Stimulated activated CD8-positive, alpha-beta memory T cell treated with anti-CD3 and anti-CD28 coated beads, Interleukin-15, amount 100 ng/mL, for 4 hours (primary cell): ENCODE data around the gene TP53AIP1.

Experiments
- DNase-seq, 2 donors: peaks; one replicate each; pipeline ENCODE4 v3.0.0-alpha.2; 2020; ENCODE audit warnings: low read depth in 2 of 2

TP53AIP1 gene

DNA sequence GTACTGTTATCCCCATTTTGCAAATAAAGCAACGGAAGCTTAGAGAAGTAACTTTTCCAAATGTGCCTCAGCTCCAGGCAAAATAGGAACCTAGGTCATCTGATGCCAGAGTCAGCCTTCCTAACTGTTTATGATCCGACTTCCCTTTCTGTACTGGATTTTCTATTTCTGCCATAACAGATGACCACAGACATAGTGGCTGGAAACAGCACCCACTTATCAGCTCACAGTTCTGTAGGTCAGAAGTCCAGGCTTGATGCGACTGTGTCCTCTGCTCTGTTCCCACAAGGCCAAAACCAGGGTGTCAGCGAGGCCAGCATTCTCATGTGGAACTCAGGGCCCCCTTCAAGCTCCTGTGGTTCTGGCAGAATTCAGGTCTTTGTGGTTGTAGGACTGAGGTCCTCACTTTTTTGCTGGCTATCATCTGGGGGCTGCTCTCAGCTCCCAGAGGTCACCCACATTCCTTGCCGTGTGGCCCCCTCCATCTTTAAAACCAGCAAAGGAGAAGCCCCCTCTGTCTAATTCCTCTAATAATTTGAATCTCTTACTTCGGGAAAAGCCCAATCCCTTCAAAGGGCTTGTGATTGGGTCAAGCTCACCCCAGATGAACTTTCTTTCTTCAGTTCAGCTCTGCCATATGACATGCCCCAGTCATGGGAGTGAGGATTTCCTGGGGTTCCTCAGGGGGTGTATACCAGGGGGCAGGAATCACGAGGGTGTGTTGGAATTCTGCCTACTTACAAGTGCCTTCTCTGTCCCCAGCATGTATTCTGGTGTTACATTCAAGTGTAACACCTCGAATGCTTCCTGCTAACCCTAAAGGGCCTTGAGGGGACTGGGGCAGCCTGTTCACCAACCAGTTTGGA, 36.3 kb downstream of the TP53AIP1 start:
- no peak for DNase-seq

DNA sequence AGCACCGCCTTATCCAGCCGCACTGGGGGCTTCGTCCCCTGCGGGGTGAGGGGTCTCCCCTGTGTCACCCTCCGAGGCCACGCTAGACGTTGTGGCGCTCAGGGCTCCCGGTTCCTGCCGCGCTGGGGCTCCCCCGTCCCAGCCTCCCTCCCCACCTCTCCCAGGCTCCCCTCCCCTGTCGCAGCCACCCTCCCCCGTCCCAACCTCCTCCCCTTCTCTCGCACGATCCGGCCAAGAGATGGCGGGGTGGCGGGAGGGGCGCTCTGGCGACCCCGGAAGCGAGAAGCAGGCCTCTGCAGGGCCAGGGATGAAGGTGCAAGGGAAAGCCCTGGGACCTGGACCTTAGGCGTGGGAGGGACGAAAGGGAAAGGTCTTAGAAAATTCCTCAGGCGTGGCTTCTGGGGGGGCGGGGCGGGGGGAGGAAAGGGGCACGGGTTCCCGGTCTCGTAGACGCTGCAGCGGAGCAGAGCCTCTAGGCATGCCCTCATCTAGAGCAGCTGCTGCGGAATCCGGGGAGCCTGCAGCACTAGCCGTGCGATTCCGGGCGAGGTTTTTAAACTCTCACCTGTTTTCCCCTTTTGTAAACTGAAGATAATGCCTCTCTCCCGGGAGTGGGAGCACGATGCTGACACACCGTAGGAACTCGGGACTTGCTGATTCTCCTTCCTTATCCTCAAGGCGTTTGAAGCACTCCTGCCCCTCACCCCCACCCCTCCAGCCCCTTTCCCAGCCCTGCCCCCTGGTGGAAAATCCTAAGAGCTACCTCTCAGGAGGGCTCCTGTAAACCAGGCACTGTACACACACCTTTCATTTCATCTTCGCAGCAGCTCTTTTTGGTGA, 37.1 kb downstream of the TP53AIP1 start:
- no peak for DNase-seq

DNA sequence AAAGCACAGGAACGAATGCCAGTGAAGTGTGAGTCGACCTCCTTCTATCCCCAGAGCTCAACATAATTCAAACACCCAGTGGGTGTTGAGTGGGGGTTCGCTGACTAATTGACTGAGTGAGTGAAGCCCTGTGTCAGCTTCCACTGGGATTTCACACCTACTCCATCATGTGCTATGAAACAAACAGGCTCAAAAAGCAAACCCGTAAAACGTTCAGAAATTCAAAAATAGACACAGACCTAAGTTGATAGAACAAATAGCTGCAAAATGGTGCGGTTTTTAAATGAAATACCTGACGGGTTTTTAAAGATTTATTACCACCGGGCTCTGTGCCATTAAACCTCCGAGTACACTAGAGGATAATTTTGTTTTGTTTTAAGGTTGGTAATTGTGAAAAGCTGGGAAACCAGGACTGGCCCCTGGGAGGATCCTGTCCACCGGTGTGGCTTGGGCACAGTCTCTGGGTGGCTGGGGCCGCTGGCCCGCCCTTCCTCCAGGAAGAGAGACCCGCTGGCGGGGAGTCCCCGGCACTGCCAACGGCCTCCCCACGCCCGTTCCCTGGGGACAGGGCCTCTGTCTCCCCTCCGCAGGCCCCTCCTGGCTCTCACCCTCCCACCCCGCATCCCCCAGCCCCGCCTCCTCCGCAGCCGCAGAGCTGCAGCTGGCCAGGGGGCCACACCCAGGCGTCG, 37.9 kb downstream of the TP53AIP1 start:
- DNase-seq: no peak

DNA sequence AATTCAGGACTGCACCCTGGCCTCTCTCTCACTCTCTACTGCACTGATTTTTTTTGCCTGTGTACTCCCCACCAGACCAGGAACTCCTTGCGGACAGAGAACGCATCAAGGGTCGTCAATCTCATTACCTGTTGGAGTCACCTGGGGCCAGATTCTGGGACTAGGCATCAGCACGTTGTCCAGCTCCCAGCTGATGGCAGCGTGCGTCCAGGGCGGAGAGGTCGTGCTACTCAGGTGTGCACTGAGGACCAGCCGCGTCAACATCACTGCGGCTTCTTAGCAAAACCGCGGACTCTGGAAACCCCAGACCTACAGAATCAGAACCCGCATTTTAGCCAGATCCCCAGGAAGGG, 38.4 kb downstream of the TP53AIP1 start:
- DNase-seq: no peak

DNA sequence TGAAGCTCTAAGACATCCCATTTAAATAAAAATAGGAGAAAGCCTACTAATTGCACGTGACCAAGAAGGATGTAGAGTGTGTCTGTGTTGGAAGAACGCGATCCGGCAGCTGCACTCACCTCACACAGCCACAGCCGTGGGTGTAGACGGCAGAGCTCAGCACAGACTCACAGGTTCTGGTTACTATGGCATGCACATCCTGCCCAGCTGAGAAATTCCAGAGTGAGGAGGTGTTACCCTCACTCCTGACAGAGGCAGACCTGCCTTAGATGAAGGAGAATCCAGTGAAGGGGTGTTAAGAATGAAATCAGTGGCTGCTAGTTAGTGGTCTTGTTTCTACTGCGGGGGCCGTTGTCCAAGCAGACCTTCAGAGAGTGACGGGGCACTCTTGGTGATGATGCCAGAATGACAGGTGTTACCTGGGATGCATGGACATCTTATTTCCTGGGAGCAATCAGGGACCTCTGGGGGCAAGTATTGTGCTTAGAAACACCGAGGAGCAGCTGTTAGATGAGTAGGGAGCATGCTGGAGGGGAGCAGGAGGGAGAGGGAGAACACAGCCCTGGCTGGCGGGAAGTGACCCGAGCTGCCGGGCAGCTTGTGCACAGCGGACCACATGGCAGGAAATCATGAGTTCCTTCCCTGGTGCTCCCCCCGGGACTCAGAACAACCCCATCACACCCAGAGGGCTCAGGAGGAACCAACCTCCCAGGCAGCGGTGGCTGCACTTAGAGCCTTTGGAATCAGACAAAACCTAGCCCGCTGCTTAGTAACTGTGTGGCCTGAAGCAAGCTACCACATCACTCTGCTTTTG, 39.2 kb downstream of the TP53AIP1 start:
- no peak for DNase-seq

DNA sequence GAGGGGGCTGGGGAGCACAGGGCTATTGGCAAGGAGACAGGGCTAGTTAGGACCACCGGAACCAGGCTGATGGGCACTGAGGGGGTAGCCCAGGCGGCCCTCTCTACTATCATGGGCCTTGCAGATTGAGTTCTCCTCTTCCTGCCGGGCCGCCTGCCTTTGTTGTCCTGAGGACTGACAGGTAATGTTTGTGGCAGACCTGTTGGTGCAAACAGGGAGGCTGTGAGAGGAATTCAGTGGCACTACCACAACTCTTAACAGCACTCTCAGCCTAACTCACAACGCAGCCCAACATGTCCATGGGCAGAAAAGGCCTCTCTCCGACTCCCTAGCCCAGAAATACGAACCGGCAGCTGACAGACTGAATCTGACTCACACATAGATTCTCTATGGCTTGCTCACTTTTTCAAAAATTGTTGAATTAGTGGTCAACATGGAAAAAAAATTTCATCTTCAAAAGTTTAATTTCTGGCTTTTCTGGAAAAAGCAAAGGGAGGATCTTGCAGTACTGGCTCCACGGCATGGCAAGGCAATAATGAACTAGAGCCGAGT, 40.1 kb downstream of the TP53AIP1 start:
- DNase-seq: no peak

DNA sequence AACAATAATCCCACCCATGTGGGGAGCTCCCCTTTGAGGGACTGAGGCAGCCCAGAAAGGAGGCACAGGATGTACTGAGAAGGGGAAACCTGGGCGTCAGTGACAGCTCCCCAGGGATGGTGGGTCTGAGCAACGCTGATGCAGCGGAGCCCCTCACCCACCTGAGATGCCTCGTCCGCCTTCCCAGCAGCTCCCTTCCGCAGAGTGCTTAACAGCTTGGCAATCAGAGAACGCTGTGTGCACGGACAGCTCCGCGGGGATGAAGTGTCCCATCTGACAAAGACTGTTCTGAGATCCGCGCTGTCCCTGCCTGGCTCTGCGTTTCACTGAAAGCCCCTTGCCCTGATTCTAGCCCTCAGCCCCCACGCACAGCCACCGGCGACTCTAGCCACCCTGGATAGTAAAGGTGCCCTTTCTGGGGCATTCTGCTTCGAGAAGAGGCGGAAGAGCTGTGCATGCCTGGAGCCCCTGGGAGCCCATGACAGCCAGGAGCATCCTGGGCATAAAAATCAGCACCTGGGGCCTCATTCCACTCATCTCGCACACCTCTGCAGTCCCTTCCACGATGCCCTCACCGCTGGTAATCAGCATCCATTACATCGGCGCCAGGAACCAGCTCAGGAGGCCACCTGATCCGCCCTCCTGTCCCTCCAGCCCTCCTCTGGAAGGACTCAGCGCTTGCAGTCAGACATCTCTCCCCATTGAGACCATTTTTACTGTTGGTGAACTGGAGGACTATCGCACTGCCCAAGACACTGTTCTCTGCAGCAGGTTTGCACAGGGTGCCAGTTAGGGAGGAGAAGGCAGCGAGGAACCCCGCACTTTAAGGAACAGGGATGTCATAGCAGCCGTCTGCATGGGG, 40.8 kb downstream of the TP53AIP1 start:
- DNase-seq: no peak

DNA sequence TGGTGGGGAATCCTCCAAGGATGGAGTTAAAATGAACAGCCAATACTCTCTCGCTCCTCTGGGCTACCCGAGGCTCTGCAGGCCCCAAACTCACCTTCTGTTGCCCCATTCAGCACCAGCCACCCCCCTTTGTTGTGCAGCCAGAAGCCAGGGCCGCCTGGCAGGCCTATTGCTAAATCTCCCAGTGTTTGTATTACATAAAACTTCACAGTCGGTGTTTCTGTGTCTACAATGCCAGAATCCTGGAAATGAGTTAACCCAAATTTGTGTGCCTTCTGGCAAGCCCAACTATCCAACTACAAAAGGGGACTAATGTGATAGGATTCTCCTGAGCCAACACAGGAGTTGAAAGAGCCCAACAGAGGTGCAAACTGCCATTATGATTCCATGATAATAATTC, 42.2 kb downstream of the TP53AIP1 start:
- DNase-seq: no peak

DNA sequence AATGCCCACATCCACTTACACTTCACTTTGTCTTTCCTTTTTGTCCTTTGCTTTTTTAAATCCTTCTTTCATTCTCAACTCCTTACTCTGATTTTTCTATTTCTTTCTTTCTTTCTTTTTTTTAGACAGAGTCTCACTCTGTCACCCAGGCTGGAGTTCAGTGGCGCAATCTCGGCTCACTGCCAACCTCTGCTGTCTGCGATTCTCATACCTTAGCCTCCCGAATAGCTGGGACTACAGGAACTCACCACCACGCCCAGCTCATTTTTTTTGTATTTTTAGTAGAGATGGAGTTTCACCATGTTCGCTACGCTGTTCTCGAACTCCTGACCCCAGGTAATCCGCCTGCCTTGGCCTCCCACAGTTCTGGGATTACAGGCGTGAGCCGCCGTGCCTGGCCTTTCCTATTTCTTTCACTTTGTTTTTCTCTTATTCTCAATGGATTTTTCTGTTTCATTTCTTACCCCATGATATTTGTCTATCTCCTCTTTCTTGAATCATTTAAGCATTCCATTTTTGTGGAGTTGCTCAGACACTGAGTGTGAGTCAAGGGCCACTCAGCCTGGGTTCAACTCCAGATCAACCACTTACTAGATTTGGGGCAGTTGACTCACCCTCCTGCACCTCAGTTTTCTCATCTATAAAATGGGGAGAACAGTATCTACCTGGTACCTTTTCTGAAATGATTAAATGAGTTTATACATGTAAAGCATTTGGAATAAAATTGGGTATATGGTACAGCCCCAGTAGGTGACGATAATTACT, 43.9 kb downstream of the TP53AIP1 start:
- DNase-seq: no peak

DNA sequence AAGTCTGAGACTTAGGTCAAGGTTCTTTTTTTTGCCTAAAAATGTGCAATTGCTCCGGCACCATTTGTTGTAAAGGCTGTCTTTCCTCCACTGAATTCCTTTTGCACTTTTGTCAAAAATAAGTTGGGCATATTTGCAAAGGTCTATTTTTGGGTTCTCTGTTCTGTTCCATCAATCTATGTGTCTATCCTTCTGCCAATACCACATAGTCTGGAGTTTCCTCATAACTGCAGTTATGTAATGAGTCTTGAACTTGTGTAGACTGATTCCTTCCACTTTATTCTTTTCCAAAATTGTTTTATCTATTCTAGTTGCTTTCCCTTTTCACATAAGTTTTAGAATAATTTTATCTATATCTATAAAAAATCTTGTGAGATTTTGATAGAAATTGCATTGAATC, 44.8 kb downstream of the TP53AIP1 start:
- no peak for DNase-seq

DNA sequence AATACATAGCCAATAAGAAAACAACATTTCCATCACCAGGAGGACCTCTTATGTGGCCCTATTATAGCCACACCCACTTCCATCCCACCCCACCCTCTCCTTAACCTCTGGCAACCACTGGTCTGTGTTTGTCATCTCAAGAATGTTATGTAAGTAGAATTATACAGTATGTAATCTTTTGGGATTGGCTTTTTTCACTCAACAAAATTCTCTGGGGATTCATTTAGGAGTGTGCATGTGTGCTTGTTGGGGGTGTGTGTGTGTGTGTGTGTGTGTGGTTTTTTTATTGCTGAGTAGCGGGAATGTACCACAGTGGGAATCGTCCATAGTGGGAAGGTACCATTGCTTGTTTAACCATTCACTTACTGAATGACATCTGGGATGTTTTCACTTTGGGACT, 46.3 kb downstream of the TP53AIP1 start:
- DNase-seq: no peak

DNA sequence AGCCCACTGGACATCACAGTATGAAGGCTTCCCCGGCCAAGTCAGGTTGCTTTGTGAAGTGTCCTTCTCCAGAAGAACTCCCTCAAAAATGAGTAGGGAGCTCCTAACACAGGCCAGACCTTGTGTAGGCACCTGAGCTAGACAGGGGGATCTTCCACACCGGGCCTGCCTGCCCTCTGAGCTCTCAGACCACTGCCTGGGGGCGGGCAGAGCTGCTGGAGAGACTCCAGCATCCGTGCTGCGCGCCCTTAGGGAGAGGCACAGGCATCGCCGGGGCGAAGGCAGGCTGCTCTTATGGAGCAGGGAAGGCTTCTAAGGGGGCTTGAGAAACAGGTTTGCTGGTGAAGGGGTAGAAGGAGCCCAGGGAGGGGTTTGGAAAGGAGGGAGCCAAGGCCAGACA, 47.1 kb downstream of the TP53AIP1 start:
- DNase-seq: no peak

DNA sequence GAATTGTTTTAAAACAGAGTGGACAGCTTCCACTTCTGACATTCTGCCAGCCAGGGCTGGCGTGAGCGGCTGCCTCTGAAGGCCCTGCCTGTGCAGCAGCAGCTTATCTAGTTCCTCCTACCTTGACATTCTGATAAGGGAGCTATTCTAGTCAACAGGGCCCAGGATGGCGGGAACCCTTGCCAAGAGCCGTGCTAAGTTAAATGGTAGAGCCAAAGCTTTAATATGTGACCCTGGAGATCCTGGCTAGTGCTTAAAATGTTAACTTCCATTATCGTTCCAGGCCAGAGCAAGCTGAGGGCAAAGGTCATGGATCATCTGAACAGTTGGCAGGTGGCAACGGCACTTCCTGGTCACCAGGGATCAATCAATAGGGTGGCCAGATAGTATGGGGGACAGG, 48.0 kb downstream of the TP53AIP1 start:
- no peak for DNase-seq

DNA sequence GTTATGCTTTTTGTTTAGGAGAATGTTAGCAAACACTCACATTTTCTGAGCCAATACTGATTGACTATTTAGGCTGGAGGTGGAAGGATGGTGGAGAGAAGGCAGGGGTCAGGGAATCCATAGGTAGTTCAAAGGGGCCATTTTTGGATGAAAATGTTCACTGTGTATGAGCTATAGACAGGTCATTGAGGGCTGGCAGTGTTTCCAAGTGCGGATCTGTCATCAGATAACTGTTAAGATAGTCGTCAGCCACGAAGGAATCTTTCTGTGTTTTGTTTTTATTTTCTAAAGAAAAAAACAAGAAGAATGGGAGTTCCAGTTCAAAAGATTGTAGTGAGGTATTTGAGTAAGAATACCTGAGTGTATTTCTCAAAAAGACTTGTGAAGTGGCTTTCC, 48.4 kb downstream of the TP53AIP1 start:
- DNase-seq: no peak

DNA sequence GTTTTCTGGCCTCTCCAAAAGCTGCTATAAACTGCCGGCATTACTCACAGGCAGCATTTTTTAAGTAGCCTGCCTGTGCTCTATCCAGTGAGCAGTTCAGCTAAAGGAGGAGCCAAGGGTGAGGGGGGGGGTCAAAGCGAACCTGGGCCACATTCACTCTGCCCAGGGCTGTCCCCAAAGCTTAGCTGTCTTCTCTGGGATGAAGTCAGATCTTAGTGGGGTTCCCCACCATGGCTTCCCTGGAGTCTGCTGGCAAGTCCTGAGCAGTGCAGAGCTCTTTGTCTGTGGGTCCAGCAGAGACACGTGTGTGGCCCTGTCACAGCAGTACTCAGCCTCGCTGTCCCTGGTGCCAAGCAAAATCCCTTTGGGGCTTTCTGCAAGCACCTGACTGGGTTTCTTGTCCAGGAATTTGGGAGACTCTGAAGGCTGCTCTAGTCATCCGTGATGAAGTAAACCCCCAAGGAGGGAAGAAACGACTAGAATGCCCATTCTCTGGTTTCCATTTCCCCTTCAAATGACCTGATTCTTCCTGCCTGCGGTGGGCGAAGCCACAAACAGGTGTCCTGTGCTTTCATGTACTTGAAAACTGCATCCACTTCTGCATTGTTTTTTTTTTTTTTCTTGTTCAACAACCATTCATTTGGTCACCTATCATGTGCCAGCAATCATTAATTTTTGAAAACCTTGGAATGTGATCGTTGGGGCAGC, 48.9 kb downstream of the TP53AIP1 start:
- DNase-seq: no peak

DNA sequence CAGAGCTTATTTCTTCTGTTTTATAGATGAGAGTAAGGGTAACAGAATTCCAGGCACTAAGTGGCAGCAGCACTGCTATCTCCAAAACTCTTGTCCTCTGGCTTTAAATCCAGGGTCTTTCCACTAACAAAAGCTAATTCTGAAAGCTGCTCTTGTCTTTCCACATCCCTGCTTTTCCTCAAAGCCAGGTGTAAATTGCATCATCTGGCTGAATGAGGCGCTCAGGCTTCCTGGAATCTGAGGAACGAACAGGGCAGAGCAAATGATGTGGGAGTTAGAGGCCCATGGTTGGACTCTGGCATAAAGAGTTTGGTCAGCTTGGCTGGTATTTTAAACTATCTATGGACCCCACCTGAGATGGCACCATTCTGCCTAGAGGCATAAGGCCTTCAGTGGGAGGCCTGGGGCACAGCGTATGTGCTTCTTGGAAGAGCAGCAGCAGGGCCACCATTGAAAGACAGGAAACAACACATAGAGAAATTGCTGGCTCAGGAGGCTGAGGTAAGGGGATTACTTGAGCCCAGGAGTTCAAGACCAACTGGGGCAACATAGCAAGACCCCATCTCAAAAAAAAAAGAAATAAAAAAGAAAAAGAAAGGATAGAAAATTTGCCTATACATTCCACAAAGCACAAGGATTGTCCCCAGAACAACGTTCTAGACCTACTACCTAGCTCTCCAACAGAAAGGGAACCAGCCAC, 49.7 kb downstream of the TP53AIP1 start:
- DNase-seq: no peak

DNA sequence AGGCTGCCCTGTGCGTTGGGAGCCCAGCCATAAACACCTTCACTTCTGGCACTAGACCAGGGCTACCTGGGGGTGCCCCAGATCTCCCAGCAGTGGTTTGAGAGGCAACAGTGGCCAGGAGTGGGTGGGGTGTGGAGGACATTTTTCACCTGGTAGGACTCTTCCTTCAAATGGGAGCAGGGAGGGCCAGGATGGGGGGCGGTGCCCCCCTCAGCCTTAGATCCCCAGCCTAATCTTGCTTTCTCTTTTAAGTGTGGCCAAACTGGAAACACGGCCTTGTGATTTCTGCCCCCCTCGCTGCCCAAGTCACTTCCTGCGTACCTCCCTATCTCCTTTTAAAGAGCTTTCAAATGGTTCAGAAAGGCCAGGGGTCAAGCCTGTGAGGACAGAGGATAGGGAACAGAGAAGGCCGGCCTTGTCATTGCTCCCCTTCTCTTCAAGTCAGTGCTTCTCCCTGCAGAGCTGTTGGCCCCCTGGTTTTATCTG, 50.7 kb downstream of the TP53AIP1 start:
- no peak for DNase-seq
